CD4-positive, alpha-beta T cell treated with Interleukin-15 for 1 hour (primary cell): ENCODE results near the gene CLIC3.

Source experiments
- DNase-seq: peaks from one replicate; pipeline ENCODE4 v3.0.0-alpha.2; 2020

Gene CLIC3

GRCh38 chr9:136949817-136950655 lies 46.3 kb downstream of the CLIC3 start:
- peak; percentile 96 for DNase-seq

DNA sequence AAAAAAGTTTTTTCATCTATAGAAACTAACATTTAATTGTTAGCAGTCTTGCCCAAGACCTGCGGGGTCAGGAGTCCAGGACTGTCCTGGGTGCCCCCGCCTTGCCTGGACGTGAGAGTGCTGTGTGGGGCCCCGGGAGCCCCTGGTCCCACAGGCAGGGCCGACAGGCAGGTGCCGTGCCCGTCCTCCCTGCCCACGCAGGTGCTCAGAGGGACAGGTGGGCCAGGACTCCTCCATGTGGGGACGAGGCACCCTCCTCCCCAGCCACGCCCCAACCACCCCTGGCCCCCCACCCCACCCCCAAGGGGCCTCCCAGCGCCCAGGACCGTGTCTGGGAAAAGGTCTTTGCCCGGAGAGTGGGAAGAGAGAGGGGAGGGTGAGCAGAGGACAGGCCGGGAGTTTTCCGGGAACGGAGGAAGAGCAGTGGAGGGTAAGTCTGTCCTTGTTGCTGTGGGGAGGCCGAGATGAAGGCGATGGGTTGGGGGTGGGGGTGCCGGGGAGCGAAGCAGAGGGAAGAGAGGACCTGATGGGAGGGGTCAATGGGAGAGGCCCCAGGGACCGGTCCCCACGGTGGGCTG lies 47.0 kb downstream of the CLIC3 start:
- no peak for DNase-seq

GRCh38 chr9:136947955-136948510 lies 48.3 kb downstream of the CLIC3 start:
- no peak for DNase-seq

GRCh38 chr9:136947028-136947891 lies 49.1 kb downstream of the CLIC3 start:
- no peak for DNase-seq

GRCh38 chr9:136946228-136947027 lies 49.9 kb downstream of the CLIC3 start:
- no peak for DNase-seq

DNA sequence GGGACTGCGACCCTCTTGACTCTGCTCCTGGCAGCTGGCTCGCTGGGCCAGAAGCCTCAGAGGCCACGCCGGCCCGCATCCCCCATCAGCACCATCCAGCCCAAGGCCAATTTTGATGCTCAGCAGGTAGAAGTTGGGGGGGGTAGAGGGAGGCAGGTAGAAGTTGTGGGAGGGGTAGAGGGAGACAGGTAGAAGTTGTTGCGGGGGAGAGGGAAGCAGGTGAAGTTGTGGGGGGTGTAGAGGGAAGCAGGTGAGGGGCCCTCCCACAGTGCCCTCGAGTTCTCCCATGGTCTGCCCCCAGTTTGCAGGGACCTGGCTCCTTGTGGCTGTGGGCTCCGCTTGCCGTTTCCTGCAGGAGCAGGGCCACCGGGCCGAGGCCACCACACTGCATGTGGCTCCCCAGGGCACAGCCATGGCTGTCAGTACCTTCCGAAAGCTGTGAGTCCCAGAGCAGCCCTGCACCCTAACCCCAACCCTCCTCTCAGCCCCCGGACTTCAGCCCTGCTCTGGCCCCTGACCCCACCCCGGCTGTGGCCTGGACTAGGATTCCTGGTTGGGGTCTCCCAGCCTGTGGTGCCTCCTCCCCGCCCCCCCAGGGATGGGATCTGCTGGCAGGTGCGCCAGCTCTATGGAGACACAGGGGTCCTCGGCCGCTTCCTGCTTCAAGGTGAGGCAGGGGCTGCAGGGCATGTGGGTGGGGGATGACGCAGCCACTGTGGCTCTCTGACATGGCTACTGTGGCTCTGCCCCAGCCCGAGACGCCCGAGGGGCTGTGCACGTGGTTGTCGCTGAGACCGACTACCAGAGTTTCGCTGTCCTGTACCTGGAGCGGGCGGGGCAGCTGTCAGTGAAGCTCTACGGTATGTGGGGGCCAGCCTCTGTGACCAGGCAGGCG lies 50.8 kb downstream of the CLIC3 start:
- DNase-seq: no peak
